Naive thymus-derived CD4-positive, alpha-beta T cell (primary cell): Measurements from ENCODE around the gene MAN1C1. TPM values are rescaled to one million over a fixed set of nuclear protein-coding genes. Genes with fewer than 3 reads are reported as not detected.
A peak's percentile ranks its signal among the peaks of the same experiment; 100 is the strongest.

Experiments
- ATAC-seq: fragments of 150-1000 bp; cut with Tn5 transposase; 2 replicates; pipeline ENCODE4 v1.10.0; 2021; ENCODE audit warnings: mild to moderate bottlenecking, moderate library complexity
- CTCF ChIA-PET: fragments of 350-600 bp; sonication (Branson Sonifier 250); formaldehyde crosslinking; loops from one replicate; lab custom pipeline; 2021; ENCODE audit warnings: antibody characterized with exemption; lab: Charles Lee
- POLR2A ChIA-PET: fragments of 350-600 bp; sonication (Branson Sonifier 250); formaldehyde crosslinking; loops from one replicate; lab custom pipeline; 2021; ENCODE audit warnings: antibody characterized with exemption, inconsistent platforms; lab: Charles Lee
- DNase-seq, 9 donors: peaks; one replicate each; pipeline versions ENCODE4 v3.0.0 to v3.0.0-alpha.2; 2020 to 2022; ENCODE audit warnings: mixed read lengths in 1 of 9
- H3K27ac ChIP-seq: one replicate; pipeline ENCODE4 v1.7.0; 2013; ENCODE audit warnings: mild to moderate bottlenecking, low read depth, low read length, moderate library complexity
- H3K27me3 ChIP-seq, 2 donors: one replicate each; pipeline ENCODE4 v1.7.0; 2013; ENCODE audit warnings: low read length in 2 of 2, mild to moderate bottlenecking in 2 of 2, moderate library complexity in 2 of 2; ENCODE audit not compliant: control insufficient read depth in 2 of 2, insufficient read depth in 2 of 2
- H3K36me3 ChIP-seq, 3 experiments: 1 replicate in 2 of 3; 2 replicates in 1 of 3; pipeline ENCODE4 v1.7.0; 2013; ENCODE audit warnings: low read length in 3 of 3, mild to moderate bottlenecking in 3 of 3, moderate library complexity in 1 of 3; ENCODE audit not compliant: insufficient read depth in 3 of 3, control insufficient read depth in 2 of 3
- H3K4me1 ChIP-seq, 2 donors: one replicate each; pipeline ENCODE4 v1.7.0; 2013; ENCODE audit warnings: low read length in 2 of 2, mild to moderate bottlenecking in 2 of 2, moderate library complexity in 1 of 2; ENCODE audit not compliant: control insufficient read depth in 2 of 2, insufficient read depth in 2 of 2
- H3K4me3 ChIP-seq: 2 replicates; pipeline ENCODE4 v1.7.0; 2013; ENCODE audit warnings: mild to moderate bottlenecking, low read length
- H3K9me3 ChIP-seq, 3 experiments: 1 replicate in 2 of 3; 2 replicates in 1 of 3; pipeline ENCODE4 v1.7.0; 2013; ENCODE audit warnings: low read length in 3 of 3; ENCODE audit not compliant: control insufficient read depth in 2 of 3
- H3K27ac Mint-ChIP-seq, 9 donors: one replicate each; pipeline ENCODE4 v1.8.0; 2020 to 2022; ENCODE audit warnings: mixed read lengths in 9 of 9, mild to moderate bottlenecking in 8 of 9, moderate library complexity in 5 of 9, inconsistent platforms in 2 of 9
- H3K27me3 Mint-ChIP-seq, 5 donors: one replicate each; pipeline ENCODE4 v1.8.0; 2021 to 2022; ENCODE audit warnings: mixed read lengths in 5 of 5, mild to moderate bottlenecking in 1 of 5
- H3K36me3 Mint-ChIP-seq, 5 donors: one replicate each; pipeline ENCODE4 v1.8.0; 2020 to 2022; ENCODE audit warnings: mixed read lengths in 5 of 5, mild to moderate bottlenecking in 3 of 5, inconsistent platforms in 1 of 5
- H3K4me1 Mint-ChIP-seq, 7 donors: one replicate each; pipeline ENCODE4 v1.8.0; 2020 to 2022; ENCODE audit warnings: mixed read lengths in 7 of 7, mild to moderate bottlenecking in 3 of 7, inconsistent platforms in 1 of 7
- H3K4me3 Mint-ChIP-seq, 10 donors: one replicate each; pipeline ENCODE4 v1.8.0; 2020 to 2022; ENCODE audit warnings: mild to moderate bottlenecking in 10 of 10, mixed read lengths in 10 of 10, moderate library complexity in 6 of 10, inconsistent platforms in 2 of 10
- H3K9me3 Mint-ChIP-seq, 11 donors: one replicate each; pipeline ENCODE4 v1.8.0; 2020 to 2022; ENCODE audit warnings: mixed read lengths in 11 of 11, mild to moderate bottlenecking in 4 of 11, inconsistent platforms in 1 of 11, moderate library complexity in 1 of 11
- intact Hi-C, 2 donors: fragments of 100-400 bp; cut with micrococcal nuclease; formaldehyde crosslinking; loops; one replicate each; pipeline ENCODE4 v1.15.1; 2023
- polyA plus RNA-seq, 2 donors: library from polyadenylated mRNA; unstranded; fragments of 300-500 nt; fragmentation: Illumina TruSeq; gene quantifications; one replicate each; pipeline ENCODE4 v1.2.3, GENCODE V29; 2021
- total RNA-seq, 6 experiments: library from RNA in 5 of 6; stranded (reverse) in 5 of 6; gene quantifications; 1 replicate in 5 of 6; 2 replicates in 1 of 6; pipeline ENCODE4 v1.2.3 and lab custom pipeline; 2021 to 2026

The MAN1C1 gene
- total and polyA plus RNA-seq, 7 experiments from 2014 or later: 16.0 to 85.5 (median 61.0) TPM

DNA sequence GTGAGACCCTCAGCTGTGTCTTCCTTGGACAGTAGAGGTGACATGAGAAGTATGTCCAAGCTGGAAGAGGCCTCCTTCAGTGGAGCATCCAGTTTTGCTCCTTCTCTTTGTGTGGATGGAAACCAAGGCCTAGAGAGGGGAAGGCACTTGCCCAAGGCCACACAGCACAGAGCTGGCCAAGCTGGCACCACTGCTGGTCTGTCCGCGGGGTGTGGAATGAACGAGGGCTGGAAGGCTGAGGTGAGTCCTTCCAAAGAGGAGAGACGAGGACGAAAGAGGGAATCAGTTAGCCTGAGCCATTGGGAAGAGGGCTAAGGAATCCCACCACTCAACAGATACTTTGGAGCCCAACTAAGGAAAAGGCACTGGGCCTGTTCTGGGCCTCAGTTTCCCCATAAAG, 155.6 kb downstream of the MAN1C1 start:
- Histone ChIP-seq H3K27ac (peak overlapping the region; percentile 77), H3K9me3 (no peaks in the 10 kb centered on the region), H3K4me1 (peaks cover 32 to 85% of the 10 kb centered on the region in 2 donors), H3K4me3 (no peak overlapping the region), H3K36me3 (peaks cover 0 to 31% (median 0%) of the 10 kb centered on the region in 3 experiments), H3K27me3 (no peaks in the 10 kb centered on the region)
- Mint-ChIP-seq H3K9me3 (peaks cover 0 to 6% (median 0%) of the 10 kb centered on the region in 11 donors), H3K4me1 (peaks cover 43 to 99% (median 85%) of the 10 kb centered on the region in 7 donors), H3K27me3 (peaks cover 0 to 44% (median 0%) of the 10 kb centered on the region in 5 donors), H3K27ac (peak overlapping the region in 8 of 9 donors; percentile 93 to 99 (median 98)), H3K36me3 (peaks cover 4 to 41% (median 21%) of the 10 kb centered on the region in 5 donors), H3K4me3 (peak overlapping the region in 8 of 10 donors; percentile 71 to 91 (median 80))
- ChIA-PET POLR2A (interaction anchor here (0.8 to 1.8 kb wide), 3 partner anchors 21 to 153 kb away, joined by 3 to 7 read pairs (median 3); no protein-coding TSS in a partner anchor), CTCF (interaction anchor here (1.2 kb wide), 1 partner anchor 153 kb away, joined by 5 read pairs; no protein-coding TSS in a partner anchor)
- DNase-seq (no peak), ATAC-seq (no peak)
- intact Hi-C loops: no loop called here

DNA sequence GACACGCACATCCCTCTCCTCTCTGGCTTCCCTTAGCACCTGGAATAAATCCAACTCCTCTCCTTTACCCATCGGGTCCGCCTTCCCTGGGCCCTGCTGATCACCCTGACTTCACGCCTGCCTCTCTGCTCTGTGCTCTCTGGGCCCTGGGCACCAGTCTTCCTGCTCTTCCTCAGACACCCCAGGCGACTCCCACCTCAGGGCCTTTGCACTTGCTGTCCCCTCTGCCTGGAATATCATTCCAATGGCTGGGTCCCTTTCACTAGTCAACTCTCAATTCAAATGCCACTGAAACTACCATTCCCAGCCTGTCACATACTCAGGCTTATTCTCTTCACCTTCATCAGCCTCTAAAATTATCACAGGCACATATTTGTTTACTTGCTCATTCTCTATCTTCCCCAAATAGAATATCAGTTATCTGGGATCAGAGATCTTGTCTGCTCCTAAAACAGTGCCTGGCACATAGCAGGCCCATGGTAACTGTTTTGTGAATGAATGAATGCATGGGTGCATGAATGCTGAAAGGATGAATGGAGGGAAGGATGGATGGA, 156.2 kb downstream of the MAN1C1 start:
- Mint-ChIP-seq H3K27me3 (peaks cover 0 to 47% (median 0%) of the 10 kb centered on the region in 5 donors), H3K4me1 (peaks cover 43 to 99% (median 91%) of the 10 kb centered on the region in 7 donors), H3K4me3 (peak overlapping the region in 9 of 10 donors; percentile 23 to 91 (median 71)), H3K36me3 (peaks cover 4 to 38% (median 22%) of the 10 kb centered on the region in 5 donors), H3K9me3 (peaks cover 0 to 5% (median 0%) of the 10 kb centered on the region in 11 donors), H3K27ac (peak overlapping the region; percentile 11 to 99 (median 97))
- H3K27me3 ChIP-seq: no peaks in the 10 kb centered on the region
- H3K36me3 ChIP-seq: peaks cover 0 to 32% (median 0%) of the 10 kb centered on the region in 3 experiments
- intact Hi-C loops: no loop called here
- H3K4me3 ChIP-seq: no peak overlapping the region
- no peak for DNase-seq
- H3K4me1 ChIP-seq: peaks cover 35 to 82% of the 10 kb centered on the region in 2 donors
- peak overlapping the region; percentile 77 for H3K27ac ChIP-seq
- CTCF ChIA-PET: interaction anchor here (1.0 to 1.2 kb wide), 2 partner anchors 25 to 154 kb away, joined by 4 to 5 read pairs; no protein-coding TSS in a partner anchor
- H3K9me3 ChIP-seq: no peaks in the 10 kb centered on the region
- POLR2A ChIA-PET: interaction anchor here (1.1 to 4.1 kb wide), 7 partner anchors 10 to 154 kb away, joined by 3 to 45 read pairs (median 26); no protein-coding TSS in a partner anchor
- no peak for ATAC-seq

DNA sequence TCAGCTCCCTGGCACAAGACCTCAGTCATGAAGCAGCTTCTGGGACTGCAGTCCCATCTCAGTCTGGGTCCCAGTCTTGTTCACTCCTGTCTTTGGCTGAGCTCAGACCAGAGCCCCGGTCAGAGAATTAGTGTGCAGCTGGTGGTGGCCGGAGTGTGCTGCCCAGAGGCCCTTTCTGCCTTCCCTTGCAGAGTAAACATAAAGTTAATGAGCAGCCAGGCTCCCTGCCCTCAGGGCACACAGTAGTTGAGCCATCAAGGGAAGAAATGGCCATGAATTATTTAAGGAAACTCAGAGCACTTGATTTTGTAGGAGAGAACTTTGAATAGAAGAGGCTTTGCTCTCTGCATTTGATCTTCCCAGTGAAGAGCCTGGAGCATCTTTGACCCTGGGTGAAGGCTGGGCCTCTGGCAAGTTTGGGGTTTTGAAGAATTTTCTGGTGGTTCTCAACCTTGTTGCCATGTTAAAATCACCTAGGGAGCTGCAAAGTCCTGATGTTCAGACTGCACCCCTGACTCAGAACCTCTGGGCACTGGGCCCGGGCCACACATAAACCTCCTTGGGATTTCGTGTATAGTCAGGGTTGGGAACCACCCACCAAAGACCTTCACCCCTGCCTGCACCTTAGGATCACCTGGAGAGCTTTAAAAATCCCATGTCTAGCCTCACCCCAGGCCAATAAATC, 157.0 kb downstream of the MAN1C1 start:
- H3K4me3 Mint-ChIP-seq: peak overlapping the region; percentile 43 to 91 (median 84)
- H3K36me3 ChIP-seq: peaks cover 0 to 39% (median 0%) of the 10 kb centered on the region in 3 experiments
- intact Hi-C loops: loop anchor here (1.0 to 2.0 kb wide), 7 partner anchors 7 to 155 kb away; no protein-coding TSS in a partner anchor
- no peaks in the 10 kb centered on the region for H3K27me3 ChIP-seq
- H3K4me1 Mint-ChIP-seq: peaks cover 49 to 100% (median 96%) of the 10 kb centered on the region in 7 donors
- no peaks in the 10 kb centered on the region for H3K9me3 ChIP-seq
- ChIA-PET CTCF (interaction anchor here (1.0 to 2.7 kb wide), 6 partner anchors 15 to 131 kb away, joined by 4 to 13 read pairs (median 6); no protein-coding TSS in a partner anchor), POLR2A (interaction anchor here (0.6 to 4.1 kb wide), 19 partner anchors 7 to 219 kb away, joined by 3 to 45 read pairs (median 12); partner anchors contain the start of genes MAN1C1, MTFR1L and SELENON)
- ATAC-seq (no peak), DNase-seq (no peak)
- H3K4me3 ChIP-seq: no peak overlapping the region
- peaks cover 0 to 7% (median 0%) of the 10 kb centered on the region in 11 donors for H3K9me3 Mint-ChIP-seq
- peaks cover 4 to 32% (median 24%) of the 10 kb centered on the region in 5 donors for H3K36me3 Mint-ChIP-seq
- H3K4me1 ChIP-seq: peaks cover 35 to 90% of the 10 kb centered on the region in 2 donors
- peak overlapping the region; percentile 77 for H3K27ac ChIP-seq
- peaks cover 0 to 50% (median 0%) of the 10 kb centered on the region in 5 donors for H3K27me3 Mint-ChIP-seq
- peak overlapping the region; percentile 53 to 99 (median 97) for H3K27ac Mint-ChIP-seq

DNA sequence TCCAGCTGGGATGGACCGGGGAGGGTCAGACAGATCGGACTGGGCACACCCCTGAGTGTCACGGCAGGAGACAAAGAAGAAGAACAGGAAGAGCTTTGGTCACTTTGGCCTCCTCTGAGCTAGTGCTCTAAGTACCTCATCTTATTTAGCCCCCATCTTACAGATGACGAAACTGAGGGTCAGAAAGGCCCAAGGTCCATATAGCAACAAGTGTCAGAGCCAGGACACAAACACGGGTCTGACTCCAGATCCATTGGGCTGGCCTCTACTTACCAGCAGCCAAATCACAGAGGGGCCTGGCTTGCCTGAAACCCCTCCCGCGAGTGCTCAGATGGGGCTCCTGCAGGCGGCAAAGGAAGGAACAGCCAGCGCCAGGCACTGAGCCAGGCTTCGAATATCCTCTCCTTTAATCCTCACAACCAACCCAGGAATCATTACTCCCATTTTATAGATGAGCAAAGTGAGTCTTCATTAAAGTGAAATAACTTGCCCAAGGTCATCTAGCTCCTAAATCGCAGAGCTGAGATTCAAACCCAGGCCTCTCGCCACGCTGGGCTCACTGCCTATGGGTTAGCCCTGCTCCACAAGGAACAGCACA, 157.7 kb downstream of the MAN1C1 start:
- H3K4me3 Mint-ChIP-seq: peak overlapping the region; percentile 71 to 91 (median 84)
- peaks cover 0 to 7% (median 0%) of the 10 kb centered on the region in 11 donors for H3K9me3 Mint-ChIP-seq
- peaks cover 4 to 25% (median 25%) of the 10 kb centered on the region in 5 donors for H3K36me3 Mint-ChIP-seq
- ChIA-PET CTCF (interaction anchor here (0.7 to 2.7 kb wide), 12 partner anchors 16 to 418 kb away, joined by 3 to 15 read pairs (median 4); no protein-coding TSS in a partner anchor), POLR2A (interaction anchor here (0.6 to 4.1 kb wide), 27 partner anchors 8 to 542 kb away, joined by 3 to 45 read pairs (median 10); partner anchors contain the start of genes LDLRAP1, MAN1C1, MTFR1L and SELENON)
- H3K27me3 ChIP-seq: no peaks in the 10 kb centered on the region
- H3K27me3 Mint-ChIP-seq: peaks cover 0 to 50% (median 0%) of the 10 kb centered on the region in 5 donors
- ATAC-seq: no peak
- no peaks in the 10 kb centered on the region for H3K9me3 ChIP-seq
- H3K27ac ChIP-seq: peak overlapping the region; percentile 77
- peak overlapping the region; percentile 53 to 99 (median 97) for H3K27ac Mint-ChIP-seq
- H3K4me1 Mint-ChIP-seq: peaks cover 50 to 96% (median 90%) of the 10 kb centered on the region in 7 donors
- no peak for DNase-seq
- no peak overlapping the region for H3K4me3 ChIP-seq
- intact Hi-C loops: loop anchor here (1.0 to 2.0 kb wide), 7 partner anchors 8 to 156 kb away; no protein-coding TSS in a partner anchor
- peaks cover 35 to 87% of the 10 kb centered on the region in 2 donors for H3K4me1 ChIP-seq
- peaks cover 0 to 39% (median 0%) of the 10 kb centered on the region in 3 experiments for H3K36me3 ChIP-seq

DNA sequence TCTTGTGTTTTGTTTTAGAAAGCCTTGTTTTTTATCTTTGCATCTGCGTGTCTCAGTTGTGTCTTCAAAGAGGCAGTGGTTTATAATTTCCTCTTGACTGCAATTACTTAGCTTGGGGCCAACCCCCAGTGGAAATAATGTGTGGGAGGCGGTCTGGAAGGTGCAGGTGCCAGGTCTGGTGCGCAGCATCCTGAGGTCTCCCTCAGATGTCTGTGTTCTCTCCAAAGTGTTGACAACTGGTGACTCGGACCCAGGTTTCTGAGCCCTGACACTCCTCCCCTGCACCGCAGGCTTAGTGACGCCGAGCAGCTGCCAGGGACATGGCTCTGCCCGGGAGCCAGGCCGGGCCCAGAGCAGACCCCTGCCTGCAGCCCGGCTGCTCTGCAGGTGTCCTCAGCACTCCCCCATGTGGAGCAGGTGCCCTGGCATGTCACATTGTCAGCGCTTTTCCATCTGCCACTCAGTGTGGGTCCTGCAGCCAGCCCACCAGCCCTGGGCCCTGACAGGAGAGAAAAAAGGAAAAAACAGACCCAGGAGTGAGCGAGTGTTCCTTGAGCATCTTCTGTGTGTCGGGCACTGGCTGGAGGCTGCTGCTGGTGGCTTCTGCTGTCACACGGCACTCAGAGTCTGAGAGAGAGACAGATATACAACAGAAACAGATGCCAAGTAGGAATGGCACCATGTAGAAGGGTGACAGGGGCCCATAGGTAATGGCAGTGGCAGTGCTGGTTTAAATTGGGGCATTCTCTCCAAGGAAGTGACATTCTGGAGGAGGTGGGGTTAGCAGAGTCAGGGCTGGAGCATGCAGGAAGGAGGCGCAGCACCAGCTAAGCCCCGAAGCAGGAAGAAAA, 158.6 kb downstream of the MAN1C1 start:
- H3K27me3 ChIP-seq: no peaks in the 10 kb centered on the region

More for the DNA sequence above, 158.6 kb downstream of the MAN1C1 start:
- CTCF ChIA-PET: interaction anchor here (0.6 to 2.7 kb wide), 16 partner anchors 12 to 419 kb away, joined by 3 to 15 read pairs (median 4); no protein-coding TSS in a partner anchor
- ATAC-seq (peak; percentile 92), DNase-seq (peak; percentile 53 to 97 (median 95))
- Histone ChIP-seq H3K27ac (peak overlapping the region; percentile 77), H3K4me3 (peak overlapping the region; percentile 49), H3K36me3 (peaks cover 0 to 45% (median 0%) of the 10 kb centered on the region in 3 experiments), H3K4me1 (peaks cover 35 to 78% of the 10 kb centered on the region in 2 donors), H3K9me3 (no peaks in the 10 kb centered on the region)
- Mint-ChIP-seq H3K36me3 (peaks cover 4 to 29% (median 29%) of the 10 kb centered on the region in 5 donors), H3K27ac (peak overlapping the region; percentile 79 to 99 (median 97)), H3K9me3 (peaks cover 0 to 7% (median 0%) of the 10 kb centered on the region in 11 donors), H3K4me1 (peaks cover 52 to 96% (median 86%) of the 10 kb centered on the region in 7 donors), H3K4me3 (peak overlapping the region; percentile 71 to 91 (median 84)), H3K27me3 (peaks cover 0 to 45% (median 0%) of the 10 kb centered on the region in 5 donors)
- POLR2A ChIA-PET: interaction anchor here (0.7 to 4.1 kb wide), 33 partner anchors 9 to 543 kb away, joined by 3 to 45 read pairs (median 8); partner anchors contain the start of genes LDLRAP1, MAN1C1, MTFR1L and SELENON
- intact Hi-C loops: loop anchor here (1.0 to 2.0 kb wide), 12 partner anchors 9 to 167 kb away; no protein-coding TSS in a partner anchor
